Measurements from ENCODE around the gene RAD9A.
"Not testable (repeated sequence)": the region's sequence is repeated elsewhere in the genome, so short reads cannot be mapped to it uniquely, and the experiment has no call there.

Gene RAD9A

DNA sequence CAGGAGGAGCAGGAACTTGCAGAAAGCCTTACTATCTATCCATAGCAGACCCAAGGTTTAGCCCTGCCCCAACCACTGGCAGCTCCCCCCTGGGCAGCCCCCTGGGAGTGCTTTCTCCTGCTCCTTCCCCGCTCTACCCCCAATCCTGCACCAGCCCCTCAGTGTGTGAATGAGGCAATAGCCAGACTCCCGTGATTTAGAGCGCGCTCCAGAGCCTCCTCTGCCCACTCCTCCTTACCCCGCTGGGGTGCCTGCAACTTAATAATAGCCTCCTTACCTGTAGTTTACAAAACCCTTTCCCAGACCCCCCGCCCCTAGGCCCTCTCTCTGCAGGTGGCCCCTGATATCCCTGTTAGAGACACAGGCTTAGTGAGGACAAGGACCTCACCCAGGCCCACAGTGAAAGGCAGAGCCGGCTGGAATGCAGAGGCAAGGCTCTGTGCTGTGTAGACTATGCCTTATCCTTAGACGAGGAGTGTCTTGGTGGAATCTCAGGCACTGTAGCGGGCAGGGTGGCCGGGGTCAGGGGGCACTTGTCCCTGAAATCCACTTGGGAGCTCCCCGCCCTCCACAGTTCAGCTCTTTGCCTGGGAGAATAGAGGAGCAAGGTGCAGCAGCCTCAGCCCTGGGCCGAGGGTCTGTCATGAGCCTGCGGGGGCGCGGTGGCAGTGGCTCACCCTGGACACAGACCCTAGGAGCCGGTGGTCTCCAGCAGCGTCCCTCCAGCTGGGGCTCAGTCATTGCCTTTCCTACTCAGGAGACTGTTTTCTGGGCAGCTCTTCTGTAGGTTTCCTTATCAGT lies 19.4 kb downstream of the RAD9A start:
- no peak for DNase-seq

DNA sequence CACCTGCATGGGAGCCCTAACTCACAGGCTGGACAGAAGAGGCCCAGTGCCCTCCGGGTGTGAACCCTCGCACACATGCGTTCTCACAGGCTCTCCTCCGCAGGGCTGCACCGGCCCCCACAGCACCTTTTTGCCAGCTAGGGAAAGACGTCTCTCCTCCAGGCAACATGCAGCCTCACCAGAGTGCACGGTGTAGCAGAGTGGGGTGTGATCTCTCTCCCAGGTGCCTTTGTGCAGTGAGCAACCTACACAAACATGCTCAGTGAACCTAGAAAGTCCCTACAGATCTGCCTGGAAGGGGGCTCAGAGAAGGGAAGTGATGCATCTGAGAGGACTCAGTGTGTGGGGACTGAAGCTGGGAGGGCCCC lies 20.0 kb downstream of the RAD9A start:
- DNase-seq, result no peak

DNA sequence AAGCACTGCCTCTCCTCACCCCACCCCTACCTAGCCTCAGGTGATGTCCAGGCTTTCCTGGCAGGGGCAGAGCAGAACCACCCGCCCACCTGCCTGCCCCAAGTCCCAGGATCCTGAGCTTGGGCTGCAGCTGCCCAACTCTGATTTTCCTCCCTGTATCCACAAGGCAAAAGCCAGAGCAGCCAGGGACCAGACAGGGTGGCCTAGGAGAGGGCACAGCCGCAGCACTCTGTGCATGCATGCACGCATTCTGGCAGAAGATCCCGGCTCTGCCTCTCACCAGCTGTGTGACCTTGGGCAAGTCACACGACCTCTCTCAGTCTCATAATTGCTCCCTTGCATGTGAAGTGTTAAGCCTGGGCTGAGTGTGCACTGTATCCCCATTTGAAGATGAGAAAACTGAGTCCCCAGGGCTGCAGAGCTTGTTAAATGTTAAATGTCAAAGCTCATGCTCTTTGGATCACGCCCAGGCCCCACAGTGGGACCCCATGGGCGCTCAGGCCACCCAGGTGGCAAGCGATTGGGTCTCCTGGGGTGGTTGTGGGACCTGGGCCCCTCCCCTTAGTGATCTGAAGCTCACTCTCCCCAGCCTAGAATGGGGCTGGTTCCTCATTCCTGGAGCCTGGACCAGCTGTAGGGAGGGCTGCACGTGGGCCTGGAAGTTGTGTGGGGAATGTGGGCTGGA lies 20.9 kb downstream of the RAD9A start:
- DNase-seq, result no peak

DNA sequence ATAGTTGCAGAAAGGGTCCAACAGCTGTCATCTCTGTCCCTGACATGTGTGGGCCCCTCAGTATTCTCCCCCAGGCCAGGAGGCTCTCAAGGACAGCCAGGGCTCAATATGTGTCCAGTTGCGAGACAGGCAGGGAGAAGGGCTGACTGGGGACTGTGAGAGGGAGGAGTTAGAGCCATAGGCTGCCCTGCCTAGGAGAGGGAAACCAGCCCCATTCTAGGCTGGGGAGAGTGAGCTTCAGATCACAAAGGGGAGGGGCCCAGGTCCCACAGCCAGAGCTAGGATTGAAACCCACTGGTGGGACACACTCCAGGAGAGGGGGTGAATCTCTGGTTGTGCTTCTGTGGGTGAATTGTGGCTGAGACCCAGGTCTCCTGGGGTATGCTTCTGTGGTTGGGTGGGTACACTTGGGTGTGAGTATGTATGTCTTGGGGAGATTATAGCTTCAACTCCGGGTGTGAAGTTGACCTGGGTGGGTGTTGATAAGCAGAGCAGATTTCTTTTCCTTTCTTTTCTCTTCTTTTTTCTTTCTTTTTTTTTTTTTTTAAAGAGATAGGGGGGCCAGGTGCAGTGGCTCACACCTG lies 21.6 kb downstream of the RAD9A start:
- no peak for DNase-seq

DNA sequence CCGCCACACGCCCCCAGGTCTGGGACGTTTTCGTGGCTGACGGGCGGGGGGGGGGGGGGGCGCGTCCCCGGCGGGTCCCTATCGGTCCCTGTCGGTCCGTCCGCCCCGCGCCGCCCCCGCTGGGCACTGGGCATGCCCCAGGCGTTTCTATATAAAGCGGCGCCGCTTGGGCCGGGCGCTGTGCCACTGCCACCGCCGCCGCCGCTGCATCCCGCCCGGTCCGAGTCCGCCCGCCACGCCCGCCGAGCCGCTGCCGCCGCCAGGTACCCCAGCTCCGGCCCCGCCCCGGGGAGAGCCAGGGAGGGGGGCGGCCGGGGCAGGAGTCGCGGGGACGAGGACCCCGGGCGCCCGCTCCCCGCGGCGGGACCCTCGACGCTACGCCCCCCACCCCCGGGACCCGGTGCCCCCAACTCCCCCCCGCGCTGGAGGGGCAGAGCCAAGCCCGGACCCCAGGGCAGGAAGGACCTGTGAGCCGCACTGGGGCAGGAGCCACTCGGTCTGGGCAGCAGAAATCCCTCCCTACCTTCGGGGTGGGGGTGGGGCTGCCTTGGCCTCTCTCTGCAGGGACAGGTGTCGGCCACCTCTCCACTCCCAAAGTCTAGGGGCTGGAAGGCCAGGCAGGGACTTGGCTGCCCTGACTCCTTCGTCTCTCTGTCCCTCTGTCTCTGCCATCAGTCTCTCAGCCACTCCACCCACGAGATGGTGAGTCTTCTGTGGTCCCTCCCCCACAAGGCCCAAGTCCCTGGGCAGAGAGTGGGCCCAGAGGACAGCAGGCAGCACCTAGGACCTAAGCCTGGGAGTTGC lies 23.9 kb downstream of the RAD9A start, which contains the start of gene CARNS1:
Gene CARNS1 (plus strand): TSS at position 178 of the 804 bp plus-strand sequence. CDS start 522 bp downstream, at position 700.
- no peak for DNase-seq

DNA sequence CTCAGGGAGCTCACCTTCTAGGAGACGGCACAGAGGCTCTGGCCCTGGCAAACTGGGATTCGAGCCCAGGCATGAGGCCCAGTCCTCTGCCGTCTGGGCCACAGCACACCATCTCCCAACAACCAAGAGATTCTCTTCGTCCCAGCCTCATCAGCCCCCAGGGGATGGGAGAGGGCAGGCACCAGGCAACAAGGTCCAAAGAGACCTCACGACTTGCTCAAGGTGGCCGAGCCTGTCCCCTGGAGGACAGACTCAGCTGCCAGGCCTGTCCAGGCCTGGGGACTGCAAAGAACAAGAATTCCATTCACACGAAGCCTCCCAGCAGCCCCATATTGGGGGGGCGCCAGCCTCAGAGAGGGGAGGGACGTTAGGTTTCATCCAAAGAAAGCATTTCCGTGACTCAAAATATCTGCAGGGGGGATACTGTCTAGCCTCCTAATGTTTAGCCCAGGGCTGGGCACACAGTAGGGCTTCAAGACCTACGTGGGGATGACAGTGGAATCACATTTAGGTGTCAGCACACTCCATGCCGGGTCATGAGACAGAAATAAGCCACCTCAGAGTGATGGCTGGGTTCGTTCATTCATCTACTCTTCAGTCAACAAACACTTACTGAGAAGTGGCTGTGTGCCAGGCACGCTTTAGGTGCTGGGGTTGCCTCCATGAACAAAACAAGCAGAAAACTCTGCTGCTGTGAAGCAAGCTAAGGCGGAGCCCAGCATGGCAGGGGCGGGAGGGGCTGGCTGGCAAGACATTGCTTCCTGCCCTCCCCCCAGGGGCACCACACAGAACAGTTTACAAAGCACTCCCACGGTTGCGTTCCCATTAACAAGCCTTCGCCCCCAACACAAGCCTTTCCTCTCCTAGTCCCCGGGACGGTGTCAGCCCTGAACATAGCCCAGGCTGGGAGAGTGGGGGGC lies 24.9 kb downstream of the RAD9A start:
- DNase-seq, result no peak

DNA sequence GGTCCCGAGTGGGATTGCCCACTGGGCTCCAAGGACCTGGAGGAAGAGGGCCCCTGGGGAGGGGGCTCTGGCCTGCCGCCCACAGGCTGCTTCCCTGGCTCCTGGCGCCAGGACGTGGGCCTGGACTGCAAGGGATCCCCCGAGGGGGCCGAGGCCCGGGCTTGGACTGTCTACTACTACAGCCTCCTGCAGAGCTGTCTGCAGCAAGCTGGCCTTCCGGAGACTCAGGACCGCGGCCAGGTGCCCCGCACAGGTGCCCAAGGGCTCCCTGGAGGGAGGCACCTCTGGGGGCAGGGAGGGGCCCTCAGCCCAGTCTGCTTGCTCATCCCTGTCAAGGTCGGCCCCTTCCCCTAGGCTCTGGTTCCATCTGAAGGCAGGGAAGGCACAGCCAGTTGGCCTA lies 25.6 kb downstream of the RAD9A start:
- DNase-seq, result no peak

DNA sequence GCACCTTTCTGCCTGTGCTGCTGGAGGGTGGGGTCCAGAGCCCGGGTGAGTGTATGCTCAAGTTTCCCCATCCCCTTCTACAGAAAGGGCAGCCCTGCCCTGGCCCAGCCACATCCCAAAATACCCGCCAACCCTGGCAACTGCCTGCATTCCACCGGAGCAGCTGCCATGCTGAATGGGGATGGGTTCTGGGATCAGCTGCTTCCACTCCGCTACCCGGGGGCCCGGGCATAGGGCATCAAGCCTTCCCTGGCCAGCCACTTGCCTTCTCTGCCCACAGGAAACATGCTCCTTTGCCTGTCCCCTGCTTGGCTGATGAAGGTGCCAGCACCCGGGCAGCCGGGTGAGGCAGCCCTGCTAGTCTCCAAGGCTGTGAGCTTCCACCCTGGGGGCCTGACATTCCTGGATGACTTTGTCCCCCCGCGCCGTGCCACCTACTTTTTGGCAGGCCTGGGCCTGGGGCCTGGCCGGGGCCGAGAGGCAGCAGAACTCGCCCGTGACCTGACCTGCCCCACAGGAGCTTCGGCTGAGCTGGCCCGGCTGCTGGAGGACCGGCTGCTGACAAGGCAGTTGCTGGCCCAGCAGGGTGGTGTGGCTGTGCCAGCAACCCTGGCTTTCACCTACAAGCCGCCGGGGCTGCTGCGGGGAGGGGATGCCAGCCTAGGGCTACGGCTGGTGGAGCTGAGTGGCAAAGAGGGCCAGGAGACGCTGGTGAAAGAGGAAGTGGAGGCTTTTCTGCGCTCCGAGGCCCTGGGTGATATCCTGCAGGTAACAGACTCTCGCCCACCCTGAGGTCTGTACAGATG lies 26.9 kb downstream of the RAD9A start:
- DNase-seq, result no peak

DNA sequence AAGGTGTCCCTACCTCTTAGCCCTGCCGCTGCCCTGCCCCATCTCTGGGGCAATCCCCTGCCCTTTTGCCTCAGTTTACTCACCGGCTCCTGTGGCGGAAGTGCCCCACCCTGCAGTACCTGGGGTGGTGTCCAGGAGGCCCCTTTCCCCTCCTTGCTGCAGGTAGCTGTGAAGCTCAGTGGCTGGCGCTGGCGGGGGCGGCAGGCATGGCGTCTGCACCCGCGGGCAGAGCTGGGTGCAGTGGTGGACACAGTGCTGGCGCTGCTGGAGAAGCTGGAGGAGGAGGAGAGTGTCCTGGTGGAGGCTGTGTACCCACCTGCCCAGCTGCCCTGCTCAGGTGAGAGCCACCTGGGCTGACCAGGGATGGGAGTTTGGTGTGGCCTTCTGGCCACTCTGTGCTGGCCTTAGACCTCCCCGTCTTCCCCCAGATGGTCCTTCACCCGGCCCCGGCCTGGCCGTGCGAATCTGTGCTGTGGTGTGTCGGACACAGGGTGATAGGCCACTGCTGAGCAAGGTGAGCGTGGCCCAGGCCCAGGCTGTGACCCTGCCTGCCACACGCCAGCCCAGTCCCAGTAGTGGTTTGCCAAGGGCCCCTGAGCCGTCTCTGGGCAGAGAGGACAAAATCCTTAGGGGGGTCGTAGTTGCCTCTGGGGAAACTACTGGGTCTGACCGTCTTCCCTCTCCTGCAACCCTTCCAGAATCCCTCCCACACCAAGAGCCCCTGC lies 27.7 kb downstream of the RAD9A start:
- DNase-seq, result no peak

DNA sequence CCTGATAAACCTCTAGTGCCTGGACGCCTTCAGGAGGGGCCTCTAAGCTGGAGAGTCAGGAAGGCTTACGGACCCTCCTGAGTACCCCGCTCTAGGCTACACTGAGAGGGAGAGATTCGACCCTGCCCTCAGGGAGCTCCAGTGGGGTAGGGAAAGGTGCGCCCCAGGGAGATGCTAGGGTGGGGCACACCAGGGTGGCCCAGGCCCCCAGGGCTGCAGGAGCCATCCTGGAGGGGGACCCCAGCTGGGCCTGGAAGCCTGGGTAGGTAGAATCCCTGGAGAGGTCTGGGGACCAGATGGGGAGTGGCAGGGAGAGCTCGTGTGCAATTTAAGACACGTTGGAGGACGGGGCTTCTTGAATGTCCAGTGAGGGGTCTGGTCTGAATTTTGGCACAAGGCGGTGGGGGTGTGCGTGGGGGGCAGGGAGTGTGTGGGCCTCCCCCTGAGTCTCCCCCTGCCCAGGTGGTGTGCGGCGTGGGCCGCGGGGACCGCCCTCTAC lies 28.4 kb downstream of the RAD9A start:
- DNase-seq, result no peak

DNA sequence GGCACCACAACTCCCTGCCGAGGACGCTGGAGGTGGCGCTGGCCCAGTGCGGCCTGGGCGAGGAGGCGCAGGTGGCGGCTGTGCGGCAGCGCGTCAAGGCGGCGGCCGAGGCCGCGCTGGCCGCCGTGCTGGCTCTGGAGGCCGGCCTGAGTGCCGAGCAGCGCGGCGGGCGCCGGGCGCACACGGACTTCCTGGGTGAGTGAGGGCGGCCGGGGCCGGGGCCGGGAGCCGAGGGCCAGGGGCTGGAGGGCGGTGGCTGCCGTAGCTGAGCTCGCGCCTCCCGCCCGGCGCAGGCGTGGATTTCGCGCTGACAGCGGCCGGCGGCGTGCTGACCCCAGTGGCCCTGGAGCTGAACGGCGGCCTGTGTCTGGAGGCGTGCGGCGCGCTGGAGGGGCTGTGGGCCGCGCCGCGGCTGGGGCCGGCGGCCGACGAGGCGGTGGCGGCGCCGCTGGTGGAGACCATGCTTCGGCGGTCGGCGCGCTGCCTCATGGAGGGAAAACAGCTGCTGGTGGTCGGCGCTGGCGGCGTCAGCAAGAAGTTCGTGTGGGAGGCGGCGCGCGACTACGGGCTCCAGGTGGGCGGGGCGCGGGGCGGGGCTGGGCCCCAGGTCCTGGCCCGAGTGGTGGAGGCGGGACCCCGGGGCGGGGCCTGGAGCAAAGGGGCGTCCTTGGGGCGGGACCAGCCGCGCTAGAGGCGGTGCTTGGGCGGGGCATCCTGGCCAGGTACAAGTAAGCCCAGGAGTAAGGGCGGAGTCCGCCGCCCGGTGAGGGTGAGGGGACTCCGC lies 29.1 kb downstream of the RAD9A start:
- peak; percentile 100 for DNase-seq

DNA sequence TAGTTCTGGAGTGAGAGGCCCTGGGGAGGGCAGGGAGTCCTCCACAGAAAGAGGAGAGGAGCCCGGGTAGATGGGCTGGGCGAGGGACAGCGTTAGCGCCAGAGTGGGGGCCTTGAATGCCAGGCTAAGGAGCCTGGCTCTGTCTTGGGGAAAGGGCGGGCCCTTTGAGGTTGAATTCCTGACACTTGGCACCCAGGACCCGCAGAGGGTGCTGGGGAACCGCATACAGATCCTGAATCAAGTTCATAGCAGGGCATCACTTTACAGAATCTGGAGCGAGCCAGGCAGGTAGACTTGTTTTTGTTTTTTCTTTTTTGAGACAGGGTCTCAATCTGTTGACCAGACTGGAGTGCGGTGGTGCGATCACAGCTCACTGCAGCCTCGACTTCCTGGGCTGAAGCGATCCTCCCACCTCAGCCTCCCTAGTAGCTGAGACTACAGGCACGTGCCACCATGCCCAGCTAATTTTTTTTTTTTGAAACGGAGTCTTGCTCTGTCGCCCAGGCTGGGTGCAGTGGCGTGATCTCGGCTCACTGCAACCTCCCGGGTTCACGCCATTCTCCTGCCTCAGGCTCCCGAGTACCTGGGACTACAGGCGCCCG lies 29.7 kb downstream of the RAD9A start:
- DNase-seq, result no peak

DNA sequence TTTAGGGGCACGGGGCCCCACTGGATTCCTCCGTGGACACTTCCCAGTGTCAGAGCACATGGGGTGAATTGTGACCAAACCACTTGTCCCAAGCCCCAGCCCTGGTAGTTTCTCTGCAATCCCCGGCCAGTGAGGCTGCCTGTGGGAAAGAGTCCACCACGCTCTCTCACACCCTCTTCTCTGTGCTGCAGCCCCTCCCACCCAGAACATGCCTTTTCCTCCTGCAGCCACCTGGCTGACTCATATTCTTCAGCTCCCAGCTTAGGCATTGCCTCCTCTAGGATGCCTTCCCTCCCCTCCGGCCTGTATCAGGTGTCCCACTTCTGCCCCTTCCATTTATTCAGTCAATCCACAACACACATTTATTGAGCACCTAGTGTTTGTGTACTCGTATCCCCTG lies 31.1 kb downstream of the RAD9A start:
- no peak for DNase-seq

DNA sequence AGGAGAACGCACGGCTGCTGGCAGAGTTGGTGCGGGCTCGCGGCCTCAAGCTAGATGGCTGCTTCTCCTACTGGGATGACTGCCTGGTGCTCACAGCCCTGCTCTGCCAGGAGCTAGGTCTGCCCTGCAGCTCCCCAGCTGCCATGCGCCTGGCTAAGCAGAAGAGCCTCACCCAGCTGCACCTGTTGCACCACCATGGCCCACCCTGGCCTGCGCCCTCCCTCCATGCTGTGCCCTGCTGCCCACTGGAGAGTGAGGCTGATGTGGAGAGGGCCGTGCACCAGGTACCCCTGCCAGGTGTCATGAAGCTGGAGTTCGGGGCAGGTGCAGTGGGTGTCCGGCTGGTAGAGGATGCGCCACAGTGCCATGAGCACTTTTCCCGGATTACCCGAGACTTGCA lies 31.7 kb downstream of the RAD9A start:
- DNase-seq, result no peak

DNA sequence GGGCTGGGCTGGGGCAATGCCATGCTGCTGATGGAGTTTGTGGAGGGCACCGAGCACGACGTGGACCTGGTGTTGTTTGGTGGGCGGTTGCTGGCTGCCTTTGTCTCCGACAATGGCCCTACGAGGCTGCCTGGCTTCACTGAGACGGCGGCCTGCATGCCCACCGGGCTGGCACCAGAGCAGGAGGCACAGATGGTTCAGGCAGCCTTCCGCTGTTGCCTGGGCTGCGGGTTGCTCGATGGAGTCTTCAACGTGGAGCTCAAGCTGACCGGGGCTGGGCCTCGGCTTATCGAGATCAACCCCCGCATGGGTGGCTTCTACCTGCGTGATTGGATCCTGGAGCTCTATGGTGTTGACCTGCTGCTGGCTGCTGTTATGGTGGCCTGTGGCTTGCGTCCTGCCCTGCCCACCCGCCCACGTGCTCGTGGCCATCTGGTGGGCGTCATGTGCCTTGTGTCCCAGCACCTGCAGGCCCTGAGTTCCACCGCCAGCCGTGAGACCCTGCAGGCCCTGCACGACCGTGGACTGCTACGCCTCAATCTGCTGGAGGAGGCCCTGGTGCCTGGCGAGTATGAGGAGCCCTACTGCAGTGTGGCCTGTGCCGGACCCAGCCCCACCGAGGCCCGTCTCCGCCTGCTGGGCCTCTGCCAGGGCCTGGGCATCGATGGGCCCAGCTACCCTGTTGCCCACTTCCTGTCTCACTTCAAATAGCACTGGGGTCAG lies 32.3 kb downstream of the RAD9A start:
- DNase-seq, result no peak

DNA sequence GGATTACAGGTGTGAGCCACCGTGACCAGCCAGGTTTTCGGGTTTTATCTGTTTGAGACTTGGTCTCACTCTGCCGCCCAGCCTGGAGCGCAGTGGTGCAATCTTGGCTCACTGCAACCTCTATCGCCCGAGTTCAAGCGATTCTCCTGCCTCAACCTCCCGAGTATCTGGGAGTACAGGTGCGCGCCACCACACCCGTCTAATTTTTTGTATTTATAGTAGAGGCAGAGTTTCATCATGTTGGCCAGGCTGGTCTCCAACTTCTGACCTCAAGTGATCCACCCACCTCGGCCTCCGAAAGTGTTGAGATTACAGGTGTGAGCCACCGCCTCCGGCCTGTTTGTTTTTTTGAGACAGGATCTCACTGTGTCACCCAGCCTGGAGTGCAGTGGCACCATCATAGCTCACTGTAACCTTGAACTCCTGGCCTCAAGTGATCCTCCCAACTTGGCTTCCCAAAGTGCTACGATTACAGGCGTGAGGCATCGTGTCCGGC lies 35.6 kb downstream of the RAD9A start:
- DNase-seq, result not testable (repeated sequence)

DNA sequence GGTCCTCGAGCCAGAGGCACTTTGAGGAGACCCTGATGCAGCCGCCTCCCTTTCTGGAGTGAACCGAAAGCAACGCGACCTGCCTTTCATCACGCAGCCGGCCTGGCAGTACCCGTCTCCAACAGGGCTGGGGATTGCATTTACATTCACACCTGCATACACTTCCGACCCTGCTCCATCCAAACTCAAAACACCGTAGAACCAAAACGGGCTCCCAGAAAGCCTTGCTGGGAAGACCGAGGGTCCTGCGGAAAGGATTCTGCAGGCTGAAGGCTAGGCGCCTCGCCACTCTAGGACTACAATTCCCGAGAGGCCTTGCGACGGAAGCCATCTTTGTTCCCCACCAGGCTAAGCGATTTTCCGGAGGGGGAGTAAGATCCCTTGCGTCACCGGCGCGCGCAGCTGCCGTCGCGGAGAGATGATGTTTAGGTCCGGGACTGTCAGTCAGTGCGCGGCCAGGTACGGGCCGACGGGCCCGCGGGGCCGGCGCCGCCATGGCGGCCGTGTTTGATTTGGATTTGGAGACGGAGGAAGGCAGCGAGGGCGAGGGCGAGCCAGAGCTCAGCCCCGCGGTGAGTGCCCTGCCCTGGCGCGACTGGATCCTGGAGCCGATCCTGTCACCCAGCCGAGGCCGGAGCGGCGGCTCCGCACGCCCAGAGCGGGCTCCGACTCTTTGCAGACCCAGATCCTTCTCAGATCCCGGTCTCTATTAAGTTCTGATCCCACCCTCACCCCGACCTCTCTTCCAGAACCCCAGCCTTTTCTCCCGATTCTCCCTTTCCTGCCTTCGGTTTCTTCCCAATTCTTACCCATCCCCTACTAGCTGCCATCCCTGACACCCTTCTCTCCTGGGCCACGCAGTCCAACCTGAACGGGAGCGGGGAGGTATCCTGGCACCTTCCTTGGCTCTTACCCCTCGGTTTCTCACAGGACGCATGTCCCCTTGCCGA lies 36.5 kb downstream of the RAD9A start, which contains the start of gene RPS6KB2:
Gene RPS6KB2 (plus strand): TSS at position 443 of the 950 bp plus-strand sequence. CDS start 52 bp downstream, at position 495.
- DNase-seq, result peak; percentile 100

All from 8988T (cell line).